GM12874 (cell line): Measurements from ENCODE around the gene TREX2.

ENCODE experiments used
- CTCF ChIP-seq: IDR thresholded peaks from 2 replicates; pipeline ENCODE4 v1.5.1; 2011; ENCODE audit warnings: low read depth, mild to moderate bottlenecking, control low read depth, low read length, moderate library complexity; ENCODE audit not compliant: insufficient read depth

Gene TREX2

GRCh38 chrX:153395613-153396319, 50.1 kb downstream of the TREX2 start:
- no peak for TF ChIP-seq CTCF

- TF ChIP-seq CTCF, result no peak
Observed at GRCh38 chrX:153394612-153395011, 51.2 kb downstream of the TREX2 start.
